Endothelial cell of umbilical vein (primary cell): Measurements from ENCODE around the gene PARVA. TPM values are rescaled to one million over a fixed set of nuclear protein-coding genes. Genes with fewer than 3 reads are reported as not detected.

ENCODE experiments used
- BruUV-seq: library from RNA; stranded (reverse); fragments of 400-500 nt; replicated peaks from 2 replicates; lab custom pipeline; 2021; lab: Mats Ljungman, UMichigan
- CTCF ChIA-PET: fragments of 300-600, 350-600 bp; sonication (Branson Sonifier 250); formaldehyde crosslinking; loops from one replicate; lab custom pipeline; 2021; ENCODE audit warnings: antibody characterized with exemption, inconsistent platforms; lab: Charles Lee
- POLR2A ChIA-PET: fragments of 300-600, 350-600 bp; sonication (Branson Sonifier 250); formaldehyde crosslinking; loops from one replicate; lab custom pipeline; 2021; ENCODE audit warnings: antibody characterized with exemption, inconsistent platforms; lab: Charles Lee
- DNase-seq: peaks from one replicate; pipeline ENCODE4 v3.0.0-alpha.2; 2011; ENCODE audit warnings: low read depth, low spot score
- FAIRE-seq: peaks from 2 replicates; lab custom pipeline; 2011; peaks lifted over from hg19 to GRCh38; lab: Jason Lieb, UNC
- H2AFZ ChIP-seq: 2 replicates; pipeline ENCODE4 v1.6.0; 2012; ENCODE audit warnings: low read depth, low read length, control low read depth, inconsistent platforms
- H3K27ac ChIP-seq: 2 replicates; pipeline ENCODE4 v1.5.1; 2011; ENCODE audit warnings: low read depth, mild to moderate bottlenecking, control low read depth, low read length, moderate library complexity; ENCODE audit not compliant: insufficient read depth
- H3K27me3 ChIP-seq, 2 experiments: 2 replicates each; pipeline versions ENCODE4 v1.6.0 to v1.6.1; 2011; ENCODE audit warnings: low read length in 2 of 2, mixed read lengths in 1 of 2; ENCODE audit not compliant: control insufficient read depth in 2 of 2, insufficient read depth in 2 of 2
- H3K36me3 ChIP-seq, 2 experiments: 2 replicates in 1 of 2; 3 replicates in 1 of 2; pipeline ENCODE4 v1.5.1; 2011; ENCODE audit warnings: low read length in 2 of 2, mild to moderate bottlenecking in 1 of 2, moderate library complexity in 1 of 2; ENCODE audit not compliant: control insufficient read depth in 2 of 2, insufficient read depth in 2 of 2; ENCODE audit errors: extremely low read depth in 1 of 2
- H3K4me1 ChIP-seq: 3 replicates; pipeline ENCODE4 v1.5.1; 2011; ENCODE audit warnings: mild to moderate bottlenecking, low read length; ENCODE audit not compliant: control insufficient read depth, insufficient read depth; ENCODE audit errors: extremely low read depth
- H3K4me2 ChIP-seq: 2 replicates; pipeline ENCODE4 v1.6.1; 2011; ENCODE audit warnings: low read length, control low read depth, mixed read lengths; ENCODE audit not compliant: insufficient read depth
- H3K4me3 ChIP-seq, 3 experiments: fragments of 200-600 bp in 1 of 3; sonication (generic), shearing (Covaris generic) in 1 of 3; replicated peaks in 1 of 3; 2 replicates each; pipeline ENCODE4 v1.5.1; 2011 to 2016; ENCODE audit warnings: control low read depth in 3 of 3, low read length in 3 of 3, mild to moderate bottlenecking in 2 of 3, inconsistent platforms in 1 of 3, low read depth in 1 of 3, moderate library complexity in 1 of 3; ENCODE audit not compliant: insufficient read depth in 1 of 3
- H3K79me2 ChIP-seq: 2 replicates; pipeline ENCODE4 v1.6.0; 2012; ENCODE audit warnings: low read length, inconsistent platforms; ENCODE audit not compliant: control insufficient read depth, insufficient read depth
- H3K9ac ChIP-seq: replicated peaks from 2 replicates; pipeline ENCODE3; 2011; ENCODE audit warnings: low read length, control low read depth; ENCODE audit not compliant: insufficient read depth; ENCODE audit errors: extremely low read depth
- H3K9me1 ChIP-seq: replicated peaks from 3 replicates; pipeline ENCODE4 v1.6.0; 2011; ENCODE audit warnings: mild to moderate bottlenecking, low read length; ENCODE audit not compliant: control insufficient read depth, insufficient read depth; ENCODE audit errors: extremely low read depth
- H3K9me3 ChIP-seq: replicated peaks from 2 replicates; pipeline ENCODE4 v1.5.1; 2012; ENCODE audit warnings: low read length, inconsistent platforms; ENCODE audit not compliant: control insufficient read depth, insufficient read depth
- H4K20me1 ChIP-seq: replicated peaks from 2 replicates; pipeline ENCODE3; 2011; ENCODE audit warnings: mild to moderate bottlenecking, low read length; ENCODE audit not compliant: control insufficient read depth, insufficient read depth; ENCODE audit errors: extremely low read depth
- CTCF ChIP-seq, 2 donors: IDR thresholded peaks; 1 replicate in 1 of 2; 2 replicates in 1 of 2; pipeline ENCODE4 v1.5.1; 2011; ENCODE audit warnings: low read length in 2 of 2, mild to moderate bottlenecking in 2 of 2, moderate library complexity in 2 of 2, control low read depth in 1 of 2, inconsistent platforms in 1 of 2, low read depth in 1 of 2; ENCODE audit not compliant: insufficient read depth in 1 of 2; ENCODE audit errors: extremely low read depth in 1 of 2
- EZH2 ChIP-seq: IDR thresholded peaks from 2 replicates; pipeline ENCODE4 v1.6.1; 2012; ENCODE audit warnings: borderline replicate concordance, low read depth, mild to moderate bottlenecking, moderate library complexity, low read length, inconsistent platforms; ENCODE audit not compliant: severe bottlenecking
- FOS ChIP-seq: IDR thresholded peaks from 2 replicates; pipeline ENCODE4 v1.6.1; 2011; ENCODE audit warnings: mild to moderate bottlenecking, low read length, moderate library complexity, borderline replicate concordance; ENCODE audit not compliant: insufficient read depth
- GATA2 ChIP-seq: IDR thresholded peaks from 2 replicates; pipeline ENCODE4 v1.7.0; 2011; ENCODE audit warnings: low read depth, mild to moderate bottlenecking, moderate library complexity, mixed read lengths, low read length; ENCODE audit not compliant: insufficient read length, insufficient read depth
- JUN ChIP-seq: IDR thresholded peaks from 2 replicates; pipeline ENCODE4 v1.6.1; 2011; ENCODE audit warnings: borderline replicate concordance, low read depth; ENCODE audit not compliant: insufficient read length, insufficient read depth
- MAX ChIP-seq: IDR thresholded peaks from 2 replicates; pipeline ENCODE4 v1.6.1; 2011; ENCODE audit not compliant: insufficient read depth, insufficient read length
- MYC ChIP-seq: IDR thresholded peaks from one replicate; pipeline ENCODE4 v1.6.1; 2011; ENCODE audit warnings: mild to moderate bottlenecking, low read depth, low read length
- POLR2A ChIP-seq: IDR thresholded peaks from 2 replicates; pipeline ENCODE4 v1.6.1; 2012; ENCODE audit warnings: low read depth, mild to moderate bottlenecking, control low read depth, low read length
- POLR2AphosphoS5 ChIP-seq: IDR thresholded peaks from 2 replicates; pipeline ENCODE4 v1.6.1; 2012; ENCODE audit warnings: low read depth, mild to moderate bottlenecking, control low read depth, low read length, moderate library complexity; ENCODE audit not compliant: insufficient read depth
- dilution Hi-C: fragments of 300-500 bp; cut with MboI; formaldehyde crosslinking; loops from one replicate; pipeline ENCODE4 v1.15.0; 2019; ENCODE audit warnings: low sequenced_read_pairs; ENCODE audit not compliant: extremely low pct_ligation_motif_present
- intact Hi-C: fragments of 100-400 bp; cut with micrococcal nuclease; formaldehyde crosslinking; loops from one replicate; pipeline ENCODE4 v1.10.0; 2022
- polyA plus RNA-seq, 4 experiments: library from polyadenylated mRNA; depleted of rRNA in 3 of 4; stranded (reverse) in 3 of 4; unstranded in 1 of 4; fragments of >200 nt; gene quantifications; 2 replicates each; pipeline versions ENCODE4 v1.2.1 to v1.2.3, GENCODE V29; 2011 to 2012; ENCODE audit warnings: missing spikeins in 1 of 4
- total RNA-seq: library from RNA; stranded (reverse); gene quantifications from 2 replicates; pipeline ENCODE4 v1.2.3, GENCODE V29; 2021

PARVA gene
- total and polyA plus RNA-seq, 2 donors (not counting 3 experiments of a cell fraction or from before 2014, with no cell fraction given): 40.6 to 104 TPM

GRCh38 chr11:12517306-12517705 lies 139.9 kb downstream of the PARVA start:
- H3K4me1 ChIP-seq: peaks cover 9% of the 10 kb centered on the region
- H3K36me3 ChIP-seq: peaks cover 2 to 13% of the 10 kb centered on the region in 2 experiments
- H3K9ac ChIP-seq: no peak overlapping the region
- H3K9me3 ChIP-seq: no peaks in the 10 kb centered on the region
- FAIRE-seq (no peak), DNase-seq (no peak)
- no peak overlapping the region for H3K4me2 ChIP-seq
- no TSS peak for BruUV-seq
- H4K20me1 ChIP-seq: no peaks in the 10 kb centered on the region
- no peak overlapping the region for H2AFZ ChIP-seq
- TF ChIP-seq POLR2AphosphoS5: no peak
- TF ChIP-seq FOS: no peak
- TF ChIP-seq GATA2: no peak
- no peak for TF ChIP-seq JUN
- TF ChIP-seq MYC: no peak
- TF ChIP-seq EZH2: no peak
- no peak for TF ChIP-seq POLR2A
- no peak for TF ChIP-seq MAX
- no peak for TF ChIP-seq CTCF (IDR thresholded peaks at IDR 0.05; ENCODE audit: extremely low read depth in 1 of 2, insufficient read depth in 1 of 2, low read depth in 1 of 2, low read length in 2 of 2)
- H3K27ac ChIP-seq: no peak overlapping the region
- dilution Hi-C loops: no loop called here
- POLR2A ChIA-PET: no interaction called here
- H3K79me2 ChIP-seq: no peaks in the 10 kb centered on the region
- H3K9me1 ChIP-seq: no peaks in the 10 kb centered on the region
- no peak overlapping the region for H3K4me3 ChIP-seq
- intact Hi-C loops: no loop called here
- CTCF ChIA-PET: no interaction called here
- H3K27me3 ChIP-seq: no peaks in the 10 kb centered on the region
